ENCODE data around the gene SLC6A7.

DNA sequence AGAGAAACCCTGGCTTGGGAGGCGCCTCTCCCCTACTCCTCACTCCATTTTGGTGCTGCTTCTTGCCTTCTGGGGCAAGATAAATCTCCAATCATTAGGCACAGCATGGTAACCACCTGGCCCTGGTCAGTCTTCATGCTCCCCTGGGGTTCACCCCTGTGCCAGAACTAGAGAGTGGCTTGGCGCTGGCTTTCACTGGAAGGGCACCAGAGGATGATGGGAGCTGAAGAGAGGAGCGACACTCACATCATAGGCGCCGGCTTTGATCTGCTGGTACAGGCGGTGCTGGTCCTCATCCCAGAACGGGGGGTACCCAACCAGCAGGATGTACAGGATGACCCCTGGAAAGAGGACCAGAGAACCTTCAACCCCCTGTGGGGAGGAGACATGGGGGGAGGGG, 61.6 kb downstream of the SLC6A7 start:
- TF ChIP-seq YY1 (IDR thresholded peaks at IDR 0.05; ENCODE audit: low read depth) = no peak
- no peak for TF ChIP-seq EP300 (IDR thresholded peaks at IDR 0.05; ENCODE audit: borderline replicate concordance)
- TF ChIP-seq, protein P1, sequence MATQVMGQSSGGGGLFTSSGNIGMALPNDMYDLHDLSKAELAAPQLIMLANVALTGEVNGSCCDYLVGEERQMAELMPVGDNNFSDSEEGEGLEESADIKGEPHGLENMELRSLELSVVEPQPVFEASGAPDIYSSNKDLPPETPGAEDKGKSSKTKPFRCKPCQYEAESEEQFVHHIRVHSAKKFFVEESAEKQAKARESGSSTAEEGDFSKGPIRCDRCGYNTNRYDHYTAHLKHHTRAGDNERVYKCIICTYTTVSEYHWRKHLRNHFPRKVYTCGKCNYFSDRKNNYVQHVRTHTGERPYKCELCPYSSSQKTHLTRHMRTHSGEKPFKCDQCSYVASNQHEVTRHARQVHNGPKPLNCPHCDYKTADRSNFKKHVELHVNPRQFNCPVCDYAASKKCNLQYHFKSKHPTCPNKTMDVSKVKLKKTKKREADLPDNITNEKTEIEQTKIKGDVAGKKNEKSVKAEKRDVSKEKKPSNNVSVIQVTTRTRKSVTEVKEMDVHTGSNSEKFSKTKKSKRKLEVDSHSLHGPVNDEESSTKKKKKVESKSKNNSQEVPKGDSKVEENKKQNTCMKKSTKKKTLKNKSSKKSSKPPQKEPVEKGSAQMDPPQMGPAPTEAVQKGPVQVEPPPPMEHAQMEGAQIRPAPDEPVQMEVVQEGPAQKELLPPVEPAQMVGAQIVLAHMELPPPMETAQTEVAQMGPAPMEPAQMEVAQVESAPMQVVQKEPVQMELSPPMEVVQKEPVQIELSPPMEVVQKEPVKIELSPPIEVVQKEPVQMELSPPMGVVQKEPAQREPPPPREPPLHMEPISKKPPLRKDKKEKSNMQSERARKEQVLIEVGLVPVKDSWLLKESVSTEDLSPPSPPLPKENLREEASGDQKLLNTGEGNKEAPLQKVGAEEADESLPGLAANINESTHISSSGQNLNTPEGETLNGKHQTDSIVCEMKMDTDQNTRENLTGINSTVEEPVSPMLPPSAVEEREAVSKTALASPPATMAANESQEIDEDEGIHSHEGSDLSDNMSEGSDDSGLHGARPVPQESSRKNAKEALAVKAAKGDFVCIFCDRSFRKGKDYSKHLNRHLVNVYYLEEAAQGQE (IDR thresholded peaks at IDR 0.05; ENCODE audit: low read depth) = no peak
- TF ChIP-seq CEBPB (IDR thresholded peaks at IDR 0.05) = no peak
- no peak for TF ChIP-seq TAF1 (IDR thresholded peaks at IDR 0.05; ENCODE audit: low read depth)
- no peak for TF ChIP-seq TCF12 (IDR thresholded peaks at IDR 0.05; ENCODE audit: low read depth)

All from Ishikawa (cell line).